HCT116 (cell line): ENCODE measurements around the gene PACSIN2. TPM values are rescaled to one million over a fixed set of nuclear protein-coding genes. Genes with fewer than 3 reads are reported as not detected.

Experiments used
- total RNA-seq: library from RNA; stranded (reverse); gene quantifications from one replicate; pipeline ENCODE4 v1.2.1, GENCODE V29; 2021; ENCODE audit not compliant: unreplicated experiment

Gene PACSIN2
- total RNA-seq, 1 experiment from 2014 or later: 48.2 TPM

Other genes with a start within 250 kb of the PACSIN2 start
- gene ARFGAP3, start 157.9 kb downstream of the PACSIN2 start, total RNA-seq: 15.4 TPM
- 4.3 TPM for gene TTLL1, start 74.2 kb upstream of the PACSIN2 start, total RNA-seq
- 31.0 TPM for gene BIK, start 95.6 kb upstream of the PACSIN2 start, total RNA-seq
- gene MCAT, start 128.2 kb upstream of the PACSIN2 start, total RNA-seq: 34.8 TPM
- 192 TPM for gene TSPO, start 136.4 kb upstream of the PACSIN2 start, total RNA-seq
- gene TTLL12, start 172.0 kb upstream of the PACSIN2 start, total RNA-seq: 100 TPM